Urothelium cell line (cell line): ENCODE data around the gene STX18.
"Not testable (repeated sequence)": the region's sequence is repeated elsewhere in the genome, so short reads cannot be mapped to it uniquely, and the experiment has no call there.

Experiments used
- DNase-seq: peaks from one replicate; pipeline ENCODE4 v3.0.0; 2011; ENCODE audit warnings: low spot score, mixed read lengths
- FAIRE-seq: peaks from 2 replicates; lab custom pipeline; 2011; peaks lifted over from hg19 to GRCh38; lab: Jason Lieb, UNC

The STX18 gene

DNA sequence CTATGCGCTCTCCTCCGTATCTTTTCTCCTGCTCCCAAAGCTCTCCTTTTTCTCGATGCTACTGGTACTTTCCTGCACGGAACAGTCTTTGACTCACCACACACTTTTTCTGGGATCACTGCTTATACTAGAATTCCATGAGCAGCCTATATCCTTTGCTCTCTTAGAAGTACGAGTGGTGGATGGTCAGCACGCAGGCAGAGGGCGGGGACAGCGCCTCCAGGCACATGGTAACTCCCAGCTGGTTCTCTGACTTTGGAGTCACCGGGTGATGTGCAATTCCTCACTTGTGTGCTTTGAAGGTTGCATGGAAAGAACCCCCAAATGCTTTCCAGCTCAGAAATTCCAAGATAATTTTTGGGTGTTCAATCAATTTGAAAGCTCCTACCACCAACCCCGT is 56.0 kb downstream of the STX18 start:
- DNase-seq (no peak), FAIRE-seq (no peak)

DNA sequence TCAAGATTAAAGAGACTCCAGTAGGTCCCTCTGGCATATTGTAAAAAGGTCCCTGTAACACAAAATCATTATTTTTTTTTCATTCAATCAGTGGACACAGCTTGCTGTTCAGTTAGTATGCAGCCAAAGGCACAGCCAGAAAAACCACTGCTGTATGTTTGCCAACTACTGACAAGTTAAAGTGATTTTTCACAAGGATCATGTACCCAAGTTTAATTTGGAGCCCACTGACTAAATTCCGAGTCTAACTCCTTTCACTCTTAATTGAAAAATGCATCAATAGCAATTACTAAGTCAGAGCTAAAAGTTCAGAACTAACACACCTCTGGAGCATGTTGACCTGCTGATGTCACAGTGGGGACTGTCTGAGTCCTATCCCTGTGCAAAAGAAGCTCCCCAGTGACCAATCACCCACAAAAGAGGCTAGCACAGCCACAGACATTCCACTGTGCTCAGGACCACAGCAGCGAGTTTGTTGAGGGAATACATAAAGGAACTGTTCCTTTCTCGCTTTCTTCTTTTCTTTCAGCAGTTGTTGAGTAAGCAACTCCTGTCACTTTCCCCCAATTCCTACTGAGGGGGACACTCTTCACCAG is 60.4 kb downstream of the STX18 start:
- DNase-seq = no peak
- FAIRE-seq = no peak

DNA sequence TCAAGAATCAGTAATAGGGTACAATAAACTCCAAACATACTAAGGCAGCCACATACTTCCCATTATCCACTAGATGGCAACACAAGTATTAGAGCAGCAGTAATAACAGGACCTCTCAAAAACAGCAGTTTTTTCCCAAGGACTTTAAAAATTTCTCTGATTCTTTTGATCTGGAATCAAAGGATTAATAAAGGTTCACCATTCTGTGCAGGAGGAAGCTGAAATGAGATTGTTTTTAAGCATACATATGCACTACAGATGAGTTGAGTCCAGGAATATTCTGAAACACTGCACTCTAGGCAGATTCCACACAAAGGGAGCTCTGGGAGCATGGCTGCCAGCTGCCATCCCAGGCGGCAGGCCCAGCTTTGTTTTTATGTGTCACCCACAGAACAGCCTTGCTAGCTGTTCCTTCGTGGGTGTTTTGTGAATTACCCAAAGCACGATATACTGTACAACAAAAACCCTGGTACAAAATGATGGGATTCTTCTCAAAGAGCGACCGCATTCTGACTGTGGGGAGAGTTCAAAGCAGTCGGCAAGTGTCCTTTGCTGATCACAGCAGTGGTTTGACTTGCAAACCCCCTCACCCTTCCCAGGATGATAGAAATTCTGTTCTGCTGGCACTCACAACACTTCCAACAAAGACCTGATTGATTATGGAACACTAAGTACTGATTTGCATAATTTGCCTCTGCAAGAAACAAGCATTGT is 61.0 kb downstream of the STX18 start:
- FAIRE-seq = no peak
- DNase-seq = no peak

DNA sequence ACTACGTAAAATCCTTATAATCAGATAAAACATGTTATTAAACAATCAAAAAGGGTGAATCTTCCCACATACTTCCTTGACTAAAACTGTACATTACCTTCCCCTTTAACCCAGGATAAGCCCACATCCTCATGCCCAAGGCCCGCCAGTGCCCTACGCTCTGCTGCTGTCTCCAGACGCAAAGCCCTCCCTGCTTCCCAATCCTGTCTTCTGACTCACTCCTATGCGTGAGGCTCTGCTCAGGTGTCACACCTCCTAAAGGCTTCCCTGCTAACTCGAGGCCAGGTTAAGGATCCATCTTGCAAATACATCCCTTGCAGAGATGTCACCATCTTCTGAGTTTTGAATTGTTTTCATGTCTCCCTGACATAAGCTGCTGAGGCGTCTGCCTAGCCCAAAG is 61.6 kb downstream of the STX18 start:
- no peak for DNase-seq
- no peak for FAIRE-seq

DNA sequence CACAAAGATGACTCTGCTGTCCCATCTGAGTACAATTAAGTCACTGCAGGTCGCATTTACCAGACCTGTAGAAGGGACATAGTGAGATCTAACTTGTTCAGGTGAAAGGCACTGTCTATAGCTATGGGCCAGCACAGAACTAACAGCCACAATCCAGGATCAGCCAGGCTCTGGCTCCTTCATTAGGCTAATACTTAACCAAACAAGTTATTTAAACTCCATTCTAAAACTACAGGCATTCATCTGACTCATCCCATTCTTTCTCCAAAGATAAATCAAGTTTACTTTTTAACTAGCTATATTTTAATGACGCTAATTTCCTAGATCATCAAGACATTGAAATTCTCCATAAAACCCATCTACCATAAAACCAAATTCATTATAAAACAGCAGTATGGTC is 62.5 kb downstream of the STX18 start:
- no peak for FAIRE-seq

DNA sequence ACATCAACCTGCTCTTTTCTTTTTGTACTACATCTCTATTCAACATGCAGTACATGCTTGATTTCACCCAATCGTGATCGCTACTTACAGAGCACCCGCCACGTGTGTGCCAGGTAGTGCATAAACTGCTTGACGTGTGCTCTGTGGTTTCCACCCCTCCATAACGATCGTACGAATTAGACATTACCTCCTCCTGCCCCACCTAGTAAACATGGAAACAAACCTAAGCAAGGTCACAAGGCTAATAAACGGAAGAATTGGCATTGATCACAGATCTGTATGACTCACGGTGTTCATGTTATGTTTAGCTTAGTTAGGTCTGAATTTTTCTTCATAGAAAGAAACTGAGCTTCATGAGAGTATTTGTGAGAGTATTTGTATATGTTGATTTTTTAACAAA is 64.1 kb downstream of the STX18 start:
- FAIRE-seq (no peak), DNase-seq (no peak)

More for the DNA sequence above, 62.5 kb downstream of the STX18 start:
- DNase-seq = no peak

DNA sequence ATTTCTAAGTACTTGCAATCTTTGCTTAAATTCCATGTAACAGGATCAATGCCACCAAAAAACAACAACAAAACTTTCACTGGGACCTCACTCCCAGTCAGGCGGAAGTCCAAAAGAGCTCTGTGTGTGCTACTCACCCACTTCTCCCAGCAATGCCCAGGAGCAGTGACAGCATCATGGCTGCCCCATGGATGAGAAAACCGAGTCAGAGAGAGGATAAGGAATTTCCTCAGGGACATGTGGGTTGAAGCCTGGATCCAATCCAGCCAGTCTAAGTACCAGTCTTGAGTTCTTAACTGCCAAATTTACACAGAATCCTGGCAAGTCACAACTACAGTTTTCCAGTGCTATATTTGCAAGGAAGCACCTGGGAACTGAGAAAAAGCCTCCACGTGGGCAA is 64.5 kb downstream of the STX18 start:
- no peak for FAIRE-seq
- DNase-seq = no peak

DNA sequence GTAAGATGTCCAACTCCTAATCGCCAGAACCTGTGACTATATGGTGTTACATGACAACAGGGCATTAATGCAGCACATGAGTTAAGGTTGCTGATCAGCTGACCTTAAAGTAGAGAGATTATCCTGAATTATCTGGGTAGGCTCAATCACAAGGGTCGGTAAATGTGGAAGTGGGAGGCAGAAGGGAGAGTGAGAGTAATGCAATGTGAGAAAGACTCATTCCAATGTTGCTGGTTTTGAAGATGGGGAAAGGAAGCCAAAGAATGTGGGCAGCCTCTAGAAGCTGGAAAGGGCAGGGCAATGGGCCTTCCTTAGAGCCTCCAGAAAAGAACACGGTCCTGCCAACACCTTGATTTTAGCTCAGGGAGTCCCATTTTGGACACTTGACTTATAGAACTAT is 67.4 kb downstream of the STX18 start:
- no peak for DNase-seq
- no peak for FAIRE-seq

DNA sequence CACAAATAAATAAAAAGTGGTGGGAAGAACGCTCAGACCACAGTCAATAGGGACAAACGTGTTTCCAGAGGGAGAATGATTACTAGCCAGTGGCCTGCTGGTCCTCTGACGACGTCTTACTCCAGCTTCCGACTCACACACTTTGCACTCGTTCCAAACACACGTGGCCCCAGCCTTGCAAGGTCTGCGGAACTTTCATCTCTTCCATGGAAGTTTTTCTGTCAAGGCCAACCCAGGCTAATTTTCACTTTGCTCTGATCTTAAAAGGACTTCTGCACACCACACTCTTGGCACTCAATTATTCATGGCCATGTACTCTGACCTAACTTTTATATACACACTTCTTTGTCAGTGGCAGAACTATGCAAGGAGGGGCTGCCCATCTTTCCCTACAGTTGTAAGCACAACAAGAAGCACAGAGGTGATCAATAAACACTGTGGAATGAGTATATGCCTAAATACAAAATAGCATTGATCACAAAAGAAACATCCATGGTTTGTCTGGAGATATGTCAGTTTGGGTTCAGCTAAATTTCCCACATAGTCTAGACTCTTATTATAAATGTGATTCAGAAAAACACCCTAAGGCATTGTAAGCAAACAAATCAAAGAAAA is 69.4 kb downstream of the STX18 start:
- DNase-seq = no peak
- FAIRE-seq = no peak

DNA sequence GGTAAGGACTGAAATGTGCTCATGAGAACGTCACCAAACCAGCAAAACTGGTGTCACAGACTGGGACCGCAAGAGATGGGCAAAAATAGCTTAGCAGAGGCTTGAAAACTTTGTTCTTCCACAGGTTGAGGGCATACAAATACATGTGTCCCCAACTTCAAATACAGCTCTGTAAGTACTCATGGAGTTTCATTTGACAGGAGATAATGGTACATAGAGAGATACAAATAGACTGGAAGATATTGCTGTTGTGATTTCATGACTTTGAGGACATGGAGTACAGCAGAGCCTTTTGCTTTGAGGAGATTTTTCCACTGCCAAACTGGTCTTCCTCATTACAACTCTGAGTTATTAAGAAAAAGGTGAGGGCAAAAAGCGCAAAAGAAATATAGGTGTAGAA is 70.7 kb downstream of the STX18 start:
- DNase-seq (no peak), FAIRE-seq (no peak)

DNA sequence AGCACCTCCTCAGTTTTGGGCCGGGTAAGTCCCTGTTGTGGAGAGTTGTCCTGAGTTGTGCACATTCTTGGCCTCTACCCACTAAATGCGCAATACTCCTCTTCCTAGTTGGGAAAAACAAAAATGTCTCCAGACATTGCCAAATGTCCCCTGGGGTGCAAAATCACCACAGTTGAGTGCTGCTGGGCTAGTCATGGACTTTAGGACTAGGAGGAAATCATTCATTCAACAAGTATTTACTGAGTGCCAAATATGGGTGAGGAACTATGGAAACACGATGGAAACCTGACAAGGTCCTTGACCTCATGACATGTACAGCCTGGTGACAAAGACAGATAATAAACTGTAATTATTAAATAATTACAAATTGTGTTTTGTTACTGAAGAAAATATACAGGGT is 71.6 kb downstream of the STX18 start:
- no peak for FAIRE-seq
- no peak for DNase-seq

DNA sequence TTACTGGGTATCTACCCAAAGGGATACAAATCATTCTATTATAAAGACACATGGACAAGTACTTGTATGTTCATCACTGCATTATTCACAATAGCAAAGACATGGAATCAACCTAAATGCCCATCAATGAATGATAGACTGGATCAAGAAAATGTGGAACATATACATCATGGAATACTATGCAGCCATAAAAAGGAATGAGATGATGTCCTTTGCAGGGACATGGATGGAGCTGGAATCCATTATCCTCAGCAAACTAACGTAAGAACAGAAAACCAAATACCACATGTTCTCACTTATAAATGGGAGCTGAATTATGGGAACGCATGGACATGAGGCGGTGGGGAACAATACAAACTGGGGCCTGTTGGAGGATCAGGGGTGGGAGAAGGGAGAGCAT is 76.6 kb downstream of the STX18 start:
- not testable (repeated sequence) for DNase-seq, FAIRE-seq

DNA sequence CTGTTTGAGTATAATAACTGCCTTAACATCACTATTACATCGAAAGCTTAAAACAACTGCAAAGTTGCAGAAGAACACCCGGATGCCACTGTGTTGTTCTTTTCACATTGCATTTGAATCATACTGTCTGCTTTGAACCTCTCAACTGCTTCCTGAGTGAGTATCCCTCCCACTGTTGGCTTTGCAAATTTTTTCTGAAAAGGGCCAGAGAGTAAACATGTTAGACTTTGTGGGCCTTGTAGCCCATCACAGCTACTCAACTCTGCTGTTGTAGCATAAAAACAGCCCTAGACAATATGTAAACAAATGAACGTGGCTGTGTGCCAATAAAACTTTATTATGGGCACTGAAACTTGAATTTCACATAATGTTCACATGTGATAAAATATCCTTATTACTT is 78.9 kb downstream of the STX18 start:
- FAIRE-seq = no peak
- no peak for DNase-seq

DNA sequence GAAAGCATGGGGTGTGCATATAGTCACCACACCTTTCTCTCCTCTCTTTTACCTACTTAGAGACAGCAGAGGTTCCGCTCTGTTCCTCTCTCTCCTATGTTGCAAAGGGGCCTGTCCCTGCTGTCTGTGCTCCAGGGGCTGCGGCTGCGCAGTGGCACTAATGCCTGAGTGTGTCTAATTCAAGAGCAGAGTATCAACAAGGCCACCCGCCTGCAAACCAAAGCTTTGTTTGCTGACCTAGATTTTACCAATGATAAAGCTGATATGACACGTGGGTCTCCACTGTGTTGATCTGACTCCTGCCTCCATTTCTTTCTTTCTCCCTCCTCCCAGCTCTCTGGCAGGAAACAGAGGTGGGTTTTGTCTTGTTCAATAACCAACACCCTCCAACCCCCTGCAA is 80.0 kb downstream of the STX18 start:
- DNase-seq (no peak), FAIRE-seq (no peak)

DNA sequence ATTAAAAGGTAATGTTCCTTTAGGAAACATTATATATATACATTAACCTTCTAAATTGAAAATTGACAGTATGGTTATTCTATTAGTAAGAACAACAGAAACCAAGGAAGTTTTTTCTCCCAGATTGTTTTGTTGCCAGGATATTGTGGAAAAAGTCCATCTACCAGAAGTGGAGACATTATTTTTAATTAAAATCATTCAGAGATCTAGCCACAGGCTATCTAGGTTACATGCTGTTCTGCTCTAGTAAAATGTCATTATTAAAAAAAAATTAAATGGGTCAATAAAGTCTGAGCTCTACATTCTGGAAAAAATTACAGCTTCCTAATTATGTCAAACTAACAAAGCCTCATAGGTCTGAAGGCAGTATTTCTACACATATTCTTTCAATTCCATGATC is 80.7 kb downstream of the STX18 start:
- FAIRE-seq (no peak), DNase-seq (no peak)

DNA sequence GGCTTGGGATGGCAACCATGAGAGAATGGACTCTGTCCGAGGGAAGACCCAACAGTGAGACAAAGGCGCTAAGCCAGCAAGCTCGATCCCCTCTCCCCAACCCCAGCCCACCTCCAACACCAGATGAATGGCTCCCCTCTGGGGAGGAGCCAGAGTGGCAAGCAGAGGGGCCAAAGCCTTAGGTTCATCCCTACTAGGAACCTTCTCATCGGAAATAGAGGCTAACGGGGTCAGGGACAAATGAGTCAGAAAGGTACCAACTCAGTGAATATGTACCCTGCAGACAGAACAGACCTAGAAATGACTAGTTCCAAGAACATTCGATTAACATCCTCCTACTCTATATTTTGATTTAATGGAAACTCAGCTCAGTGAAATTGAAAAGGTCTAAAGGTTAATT is 81.1 kb downstream of the STX18 start:
- DNase-seq (no peak), FAIRE-seq (no peak)

DNA sequence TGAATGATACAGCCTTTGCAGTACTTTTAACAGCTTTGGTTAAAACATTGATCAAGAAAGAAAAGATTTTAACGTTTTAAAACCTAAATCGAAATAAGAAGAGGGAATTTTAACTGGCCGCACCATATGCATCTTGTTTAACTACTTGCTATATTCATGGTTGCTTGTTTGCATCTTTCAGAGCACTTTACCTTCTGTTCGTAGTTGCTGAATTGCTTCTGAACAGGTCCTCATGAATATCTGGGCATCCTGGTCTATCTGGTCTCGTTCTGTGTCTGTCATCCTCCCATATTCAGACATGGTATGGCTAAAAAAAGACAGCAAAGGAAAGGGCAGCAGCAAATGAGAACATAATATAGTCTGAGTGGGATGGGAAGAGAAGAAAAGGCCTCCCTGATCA is 82.7 kb downstream of the STX18 start:
- DNase-seq = no peak
- FAIRE-seq = no peak

DNA sequence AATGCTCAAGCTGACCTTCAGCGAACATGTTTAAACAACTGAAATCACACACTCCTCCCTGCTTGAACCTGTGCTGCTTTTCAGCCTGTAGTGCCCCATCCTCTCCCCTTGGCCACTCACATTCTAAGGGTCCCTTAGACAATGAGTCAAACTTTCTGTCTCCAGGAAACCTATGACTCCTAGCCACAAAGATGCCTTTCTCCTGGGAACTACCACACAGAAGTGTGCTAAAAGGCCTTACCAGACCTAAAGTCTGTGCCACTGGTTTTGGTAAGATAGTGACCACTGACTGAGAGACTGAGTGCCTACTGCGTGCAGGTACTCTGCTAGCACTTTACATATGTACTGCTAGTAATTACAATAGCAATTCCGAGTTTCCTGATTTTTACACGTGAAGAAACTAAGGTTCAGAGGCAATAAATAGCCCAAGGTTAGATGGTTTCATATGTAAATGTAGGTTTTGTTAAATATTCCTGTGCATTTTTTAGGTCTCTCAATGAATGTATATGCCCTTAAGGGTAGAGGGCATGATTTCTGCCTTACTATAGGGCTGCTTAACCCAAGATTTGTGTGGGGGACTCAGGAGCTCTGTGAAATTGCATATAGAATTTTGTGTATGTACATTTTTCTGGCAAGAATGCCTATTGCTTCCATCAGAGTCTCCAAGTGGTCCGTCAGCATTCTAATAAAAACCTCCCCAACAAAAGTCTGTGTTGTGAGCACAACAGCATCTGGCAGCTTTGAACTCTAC is 83.9 kb downstream of the STX18 start:
- FAIRE-seq (no peak), DNase-seq (no peak)

DNA sequence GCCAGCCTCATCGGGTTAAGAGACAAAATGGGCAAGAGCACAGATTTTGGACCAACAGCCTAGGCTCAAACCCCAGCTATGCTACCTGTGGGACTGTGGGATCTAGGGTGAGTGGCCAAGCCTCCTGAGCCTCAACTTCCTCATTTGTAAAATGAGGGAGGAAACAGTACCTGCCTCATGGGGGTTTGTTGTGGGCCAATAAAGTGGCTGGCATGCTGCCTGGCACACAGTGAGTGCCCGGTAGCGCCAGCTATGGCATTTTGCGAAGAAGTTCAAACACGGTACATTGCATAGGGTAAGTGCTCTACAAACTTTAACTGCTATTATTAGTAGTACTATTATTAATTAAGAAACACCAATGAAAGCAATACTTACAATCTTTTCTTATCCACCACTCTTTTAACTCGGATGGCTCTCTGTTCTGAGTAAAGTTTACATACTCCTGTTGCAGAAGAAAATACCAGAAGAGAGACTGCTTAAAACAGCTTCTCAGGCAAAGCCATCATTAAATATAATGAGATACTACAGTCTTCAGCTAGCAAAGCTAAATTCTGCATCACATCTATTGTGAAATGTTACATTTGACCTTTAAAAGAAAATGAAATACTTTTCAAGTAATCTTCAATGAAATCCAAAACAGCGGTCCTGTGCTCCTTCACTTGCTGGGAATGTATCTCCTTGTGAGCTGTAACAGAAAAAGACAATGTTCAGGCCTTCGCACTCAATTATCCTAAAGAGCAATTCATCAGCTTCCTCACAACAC is 84.9 kb downstream of the STX18 start:
- FAIRE-seq (no peak), DNase-seq (no peak)

DNA sequence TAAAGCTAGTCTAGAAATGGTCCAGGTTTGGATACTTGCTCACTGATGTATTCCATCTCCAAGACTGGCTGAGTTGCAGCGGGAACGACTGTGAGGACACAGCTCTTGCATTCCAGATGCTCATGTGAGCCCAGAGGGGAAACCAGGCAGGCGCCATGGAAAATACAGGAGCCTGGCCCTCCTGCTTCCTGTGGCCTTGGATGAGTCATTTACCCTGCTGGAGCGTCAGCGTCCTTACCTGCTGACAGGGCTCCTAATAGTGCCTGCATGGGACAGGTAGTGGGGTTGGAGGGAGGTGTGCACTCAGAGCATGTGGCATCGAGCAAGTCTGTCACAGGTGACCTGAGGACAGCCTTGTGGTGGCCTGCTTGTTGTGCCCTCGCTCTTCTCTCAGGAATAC is 85.5 kb downstream of the STX18 start:
- FAIRE-seq (no peak), DNase-seq (peak; percentile 8)

DNA sequence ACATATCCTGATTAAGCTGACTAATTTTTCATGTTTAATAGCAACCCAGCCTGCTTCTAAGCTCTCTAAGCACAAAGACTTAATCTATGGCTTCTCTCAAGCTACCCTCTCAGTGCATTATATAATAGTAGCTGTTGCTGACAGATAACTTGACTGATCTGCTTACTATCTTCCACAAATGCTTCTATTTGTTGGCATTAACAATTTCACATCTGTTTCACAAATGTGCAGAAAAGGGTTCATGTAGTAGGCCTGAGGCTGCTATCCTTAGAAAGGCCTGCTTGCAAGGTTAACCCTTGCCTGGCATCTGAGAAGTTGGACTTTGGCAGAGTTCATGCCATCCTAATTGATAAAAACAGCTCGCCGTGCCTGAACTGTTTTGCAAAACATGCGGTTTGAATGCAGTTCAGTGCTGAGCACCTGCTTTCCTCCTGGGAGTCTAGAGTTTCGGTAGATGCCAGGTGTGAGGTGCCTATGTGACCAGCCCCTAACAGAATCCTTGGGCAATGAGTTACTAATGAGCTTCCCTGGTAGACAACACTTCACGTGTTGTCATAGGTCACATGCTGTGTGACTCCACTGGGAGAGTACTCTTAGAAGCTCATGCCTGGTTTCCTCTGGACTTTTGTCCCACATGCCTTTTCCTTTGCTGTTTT is 86.5 kb downstream of the STX18 start:
- DNase-seq (no peak), FAIRE-seq (no peak)
